HG03558 (cell line): ENCODE results near the gene CD38.
"Not testable (repeated sequence)": the region's sequence is repeated elsewhere in the genome, so short reads cannot be mapped to it uniquely, and the experiment has no call there.

Source experiments
- ATAC-seq: cut with Tn5 transposase; IDR thresholded peaks from one replicate; pipeline ENCODE4 v1.9.1; 2021; ENCODE audit warnings: moderate number of reproducible peaks; ENCODE audit not compliant: unreplicated experiment; ENCODE audit errors: extremely low read depth

Gene CD38

DNA sequence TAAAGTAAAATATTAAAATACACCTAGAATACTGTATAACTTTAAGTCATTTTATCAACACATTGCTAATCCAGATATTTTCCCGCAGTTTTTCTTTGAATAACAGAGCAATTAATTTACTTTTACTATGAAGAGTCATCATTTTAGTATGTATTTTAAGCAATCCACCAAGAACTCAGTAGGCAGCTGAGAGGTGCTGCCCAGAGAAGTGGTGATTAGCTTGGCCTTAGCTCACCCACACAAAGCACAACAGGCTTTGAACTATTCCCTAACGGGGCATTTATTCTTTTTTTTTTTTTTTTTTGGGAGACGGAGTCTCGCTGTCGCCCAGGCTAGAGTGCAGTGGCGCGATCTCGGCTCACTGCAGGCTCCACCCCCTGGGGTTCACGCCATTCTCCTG, 74.4 kb downstream of the CD38 start:
- no peak for ATAC-seq

DNA sequence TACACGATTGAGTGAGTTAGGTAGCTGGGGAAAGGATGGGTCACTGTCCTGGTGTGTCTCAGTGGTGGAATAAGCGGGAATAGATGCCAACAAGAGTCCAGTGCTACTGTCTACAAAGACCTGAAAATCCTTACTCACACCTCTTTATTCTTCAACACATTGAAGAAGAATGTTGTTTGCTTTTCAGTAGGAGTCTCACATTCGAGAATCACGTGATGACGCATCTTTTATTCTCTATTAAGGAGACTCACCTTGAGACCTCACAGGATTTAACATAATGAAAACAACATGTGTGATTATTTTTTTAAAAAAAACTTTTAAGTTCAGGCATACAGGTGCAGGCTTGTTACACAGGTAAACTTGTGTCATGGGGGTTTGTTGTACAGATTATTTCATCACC, 75.2 kb downstream of the CD38 start:
- no peak for ATAC-seq

DNA sequence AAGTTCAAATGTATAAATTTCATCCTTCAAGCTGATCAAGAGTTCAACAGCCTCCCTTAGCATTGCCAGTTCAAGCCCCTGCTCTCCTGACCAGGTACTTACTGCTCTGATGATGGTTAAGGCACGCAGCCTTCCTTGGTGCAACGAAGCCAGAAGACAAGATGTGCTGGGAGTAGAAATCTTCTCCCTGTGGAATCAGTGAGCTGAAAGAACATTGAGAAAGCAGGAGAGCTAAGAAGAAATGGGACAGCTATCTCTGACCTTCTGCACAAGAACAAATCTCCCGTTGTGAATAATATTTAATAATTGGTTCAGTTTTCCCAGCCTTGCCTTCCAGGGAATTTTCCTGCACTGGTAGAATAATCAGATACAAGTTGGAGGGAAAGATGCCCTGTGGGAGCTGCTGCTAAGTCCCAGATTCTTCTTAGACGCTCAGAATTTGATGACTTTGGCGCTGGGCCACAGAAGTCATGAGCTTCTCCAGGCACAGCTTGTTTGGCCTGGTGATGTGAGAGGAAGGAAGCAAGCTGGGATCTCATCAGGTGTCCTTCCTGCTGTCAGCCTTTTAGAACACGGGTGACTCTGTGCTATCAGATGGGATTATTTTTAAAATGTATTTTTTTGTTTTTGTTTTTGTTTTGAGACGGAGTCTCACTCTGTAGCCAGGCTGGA, 77.8 kb downstream of the CD38 start:
- ATAC-seq: no peak

DNA sequence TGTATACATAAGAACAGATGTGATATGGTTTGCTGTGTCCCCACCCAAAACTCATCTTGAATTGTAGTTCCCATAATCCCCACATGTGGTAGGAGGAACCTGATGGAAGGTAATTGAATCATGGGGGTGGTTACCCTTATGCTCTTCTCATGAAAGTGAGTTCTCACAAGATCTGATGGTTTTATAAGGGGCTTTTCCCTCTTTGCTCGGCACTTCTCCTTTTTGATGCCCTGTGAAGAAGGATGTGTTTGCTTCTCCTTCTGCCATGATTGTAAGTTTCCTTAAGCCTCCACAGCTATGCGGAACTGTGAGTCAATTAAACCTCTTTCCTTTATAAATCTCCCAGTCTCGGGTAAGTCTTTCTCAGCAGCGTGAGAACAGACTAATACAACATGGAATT, 83.1 kb downstream of the CD38 start:
- not testable (repeated sequence) for ATAC-seq

DNA sequence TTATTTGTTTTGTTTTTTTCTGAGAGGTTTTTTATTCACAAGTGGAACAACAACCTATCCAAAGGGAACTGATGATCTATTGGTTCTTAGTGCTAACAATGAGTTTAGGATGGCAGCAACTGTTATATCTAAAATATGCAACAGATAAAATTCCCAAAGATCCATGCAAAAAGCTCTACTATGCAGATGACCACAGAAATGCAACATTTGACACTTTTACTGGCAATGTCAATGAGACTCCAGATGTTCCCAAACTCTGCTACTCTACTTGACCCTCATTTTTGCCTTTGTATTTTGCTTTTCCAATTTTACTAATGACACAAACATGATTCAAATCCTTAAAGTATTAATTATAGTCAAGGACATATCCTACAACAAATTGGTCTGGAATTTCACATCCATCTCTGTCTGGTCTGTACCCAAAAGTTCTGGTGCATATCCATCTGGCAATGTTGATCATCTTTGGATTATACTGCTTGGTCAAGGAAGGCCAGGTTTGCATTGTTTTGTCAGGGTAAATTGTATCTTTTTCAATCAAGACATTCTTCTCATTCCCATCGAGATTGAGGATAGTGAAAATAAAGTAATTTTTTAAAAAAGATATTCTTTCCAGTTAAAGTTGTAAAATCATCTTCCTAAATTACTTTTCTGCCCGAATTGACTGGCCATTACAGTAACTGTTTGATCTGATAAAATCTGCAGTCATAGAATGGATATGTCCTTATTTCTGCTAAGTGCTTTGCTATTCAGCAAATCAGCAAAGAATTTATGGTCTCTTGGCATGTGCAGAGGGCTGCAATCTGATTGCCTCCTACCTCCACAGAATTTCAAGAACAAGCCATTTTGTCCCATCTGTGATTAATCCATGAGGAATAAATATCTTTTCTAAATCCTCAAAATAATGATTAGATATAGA, 86.8 kb downstream of the CD38 start:
- no peak for ATAC-seq

DNA sequence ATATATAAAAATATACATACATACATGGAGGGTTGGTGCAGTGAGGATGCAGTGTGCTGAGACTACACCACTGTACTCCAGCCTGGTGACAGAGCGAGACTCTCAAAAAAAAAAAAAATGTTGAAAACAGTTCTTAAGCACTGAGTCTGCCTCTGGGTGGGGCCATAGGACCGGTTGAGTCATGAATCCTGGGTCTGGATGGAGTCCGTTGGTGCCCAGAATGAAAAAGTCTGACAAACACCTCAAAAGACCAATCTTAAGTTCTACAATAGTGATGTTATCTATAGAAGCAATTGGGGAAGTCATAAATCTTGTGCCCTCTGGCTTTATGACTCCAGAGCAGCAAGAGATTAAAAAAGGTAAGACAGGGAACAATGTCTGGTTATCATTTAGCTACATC, 90.0 kb downstream of the CD38 start:
- ATAC-seq: no peak

DNA sequence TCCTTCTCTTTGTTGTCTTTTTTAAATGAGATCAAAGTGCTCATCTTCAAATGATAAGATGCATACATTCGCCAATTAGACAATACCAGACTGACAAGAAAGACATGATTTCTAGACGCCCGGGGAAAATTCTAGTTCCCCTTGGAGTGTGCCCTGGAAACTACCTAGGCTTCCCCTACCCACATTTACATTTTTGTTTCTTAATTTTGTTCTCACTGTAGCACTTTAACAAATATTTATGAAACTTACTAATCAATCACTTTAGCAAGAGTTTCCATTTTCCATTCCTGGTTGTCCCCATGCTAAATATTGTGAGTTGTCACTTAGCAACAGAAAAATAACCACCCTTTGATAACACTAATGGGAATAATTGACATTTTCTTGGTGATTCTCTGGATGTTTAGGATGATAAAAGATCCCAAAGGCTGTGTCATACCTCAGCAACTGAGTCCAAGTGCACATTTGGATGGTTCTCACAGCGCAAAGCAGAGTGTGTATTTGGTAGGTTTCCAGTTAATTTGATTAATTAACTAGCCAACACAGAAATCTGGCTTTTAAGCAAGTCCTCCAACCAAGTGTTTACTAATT, 90.8 kb downstream of the CD38 start:
- ATAC-seq: no peak

DNA sequence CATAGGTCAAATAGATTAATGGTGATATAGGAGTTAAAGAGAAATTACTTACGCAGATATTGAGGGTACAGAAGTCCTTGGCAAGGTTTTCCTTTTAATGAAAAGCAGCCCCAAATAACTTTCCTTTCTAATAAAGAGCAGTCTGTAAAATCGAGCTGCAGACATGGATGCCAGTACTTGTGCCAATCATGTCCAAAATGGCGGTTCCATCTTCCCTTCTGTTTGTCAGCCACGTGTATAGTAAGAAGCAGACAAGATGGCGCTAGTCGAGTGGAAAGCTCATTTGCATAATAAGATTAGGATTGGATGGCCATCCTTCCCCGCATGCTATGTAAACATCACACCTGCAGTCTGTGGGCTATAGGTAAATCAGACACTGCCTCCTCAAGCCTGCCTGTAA, 92.0 kb downstream of the CD38 start:
- no peak for ATAC-seq

DNA sequence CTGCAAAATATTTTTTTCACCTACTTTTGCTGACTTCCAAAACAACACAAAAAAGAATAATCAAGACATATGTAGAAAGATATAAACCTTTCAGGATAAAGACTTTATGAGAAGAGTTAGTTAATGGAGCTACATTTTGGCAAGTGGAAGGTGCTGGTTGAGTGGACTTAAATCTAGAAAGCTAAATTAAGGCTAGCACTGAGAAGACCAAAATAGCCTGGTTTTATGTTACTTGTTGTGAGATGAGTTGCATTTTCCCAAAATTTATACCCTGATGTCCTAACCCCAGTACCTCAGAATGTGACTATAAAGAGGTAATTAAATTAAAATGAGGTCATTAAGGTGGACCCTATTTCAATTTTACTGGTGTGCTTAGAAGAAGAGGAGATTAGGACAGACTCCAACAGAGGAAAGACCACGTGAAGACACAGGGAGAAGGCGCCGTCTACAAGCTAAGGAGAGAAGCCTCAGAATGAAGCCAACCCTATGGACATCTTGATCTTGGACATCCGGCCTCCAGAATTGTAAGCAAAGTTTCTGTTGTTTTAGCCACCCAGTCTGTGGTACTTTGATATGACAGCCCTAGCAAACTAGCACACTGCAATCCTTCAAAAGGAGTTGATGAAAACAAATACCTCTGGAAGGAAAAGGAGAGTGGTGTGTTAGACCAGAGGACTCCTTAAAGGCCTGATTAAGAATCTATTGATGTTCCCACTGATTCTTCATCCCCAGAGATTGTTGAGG, 93.0 kb downstream of the CD38 start:
- no peak for ATAC-seq

DNA sequence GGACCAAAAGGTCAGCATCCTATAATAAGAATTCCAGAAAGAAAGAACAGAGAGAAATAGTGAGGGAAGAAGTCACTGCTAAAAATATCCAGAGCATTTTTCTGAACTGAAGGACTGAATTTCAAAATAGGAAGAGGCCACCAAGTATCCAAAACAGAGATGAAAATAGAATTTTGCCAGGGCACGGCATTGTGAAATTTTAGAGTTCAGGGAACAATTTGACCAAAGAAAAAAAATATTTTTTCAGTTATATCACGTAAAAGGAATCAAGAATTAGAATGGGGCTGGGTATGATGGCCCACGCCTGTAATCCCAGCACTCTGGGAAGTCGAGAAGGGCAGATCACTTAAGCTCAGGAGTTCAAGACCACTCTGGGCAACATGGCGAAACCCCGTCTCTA, 95.0 kb downstream of the CD38 start:
- no peak for ATAC-seq

DNA sequence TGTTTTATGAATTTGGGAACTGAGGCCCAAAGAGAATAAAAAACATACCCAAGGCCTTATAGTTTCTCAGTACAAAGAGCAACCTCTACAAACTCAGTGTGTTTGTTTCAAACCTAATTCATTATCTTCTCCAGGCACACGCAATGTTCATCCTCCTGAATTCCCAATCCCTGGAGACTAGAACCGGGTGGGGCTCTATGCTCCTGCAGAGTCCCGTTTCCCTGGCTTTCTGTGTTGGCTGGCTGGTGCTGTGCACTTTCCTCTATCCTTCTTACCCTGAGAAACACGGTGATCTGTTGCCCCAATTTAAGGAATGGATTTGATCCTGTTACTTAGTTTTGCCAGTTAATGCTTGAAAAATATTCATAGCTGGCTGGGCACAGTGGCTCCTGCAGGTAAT, 96.5 kb downstream of the CD38 start:
- ATAC-seq: no peak

DNA sequence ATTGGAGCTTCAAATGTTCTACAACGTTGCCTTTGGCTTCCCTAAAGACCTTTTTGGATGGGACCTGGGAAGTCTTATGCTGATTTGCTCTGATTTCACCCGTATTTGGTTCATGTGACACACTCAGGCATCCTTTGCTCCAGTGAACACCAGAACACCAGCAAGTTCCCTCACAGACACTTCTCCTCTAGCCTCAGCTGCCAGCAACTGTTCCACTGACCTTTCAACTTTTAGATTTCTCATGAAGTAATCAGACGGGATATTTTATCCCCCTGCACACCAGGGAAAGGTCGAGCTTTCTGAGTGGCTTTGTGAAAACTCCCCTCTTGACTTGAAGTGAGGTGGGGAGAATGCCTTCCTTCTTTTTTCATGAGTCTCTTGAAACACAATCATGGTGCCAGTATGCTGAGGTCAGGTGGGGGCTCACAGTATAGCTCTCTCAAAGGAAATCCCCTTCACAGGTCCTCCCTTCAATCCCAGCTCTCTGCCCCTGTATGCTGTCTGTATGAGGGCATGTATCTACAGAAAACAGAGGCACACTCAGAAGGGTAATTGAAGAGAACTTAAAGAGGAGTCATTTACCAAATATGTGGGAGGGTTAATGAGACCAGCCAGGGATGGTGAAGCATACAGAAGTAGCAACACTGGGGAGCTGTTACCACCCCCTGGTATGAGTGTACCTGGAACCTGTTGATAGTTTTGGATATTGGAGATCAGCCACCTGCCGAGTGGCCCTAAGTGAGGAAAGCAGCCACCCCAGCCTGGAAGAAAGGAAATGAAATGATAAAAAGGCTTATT, 97.7 kb downstream of the CD38 start:
- ATAC-seq: no peak

DNA sequence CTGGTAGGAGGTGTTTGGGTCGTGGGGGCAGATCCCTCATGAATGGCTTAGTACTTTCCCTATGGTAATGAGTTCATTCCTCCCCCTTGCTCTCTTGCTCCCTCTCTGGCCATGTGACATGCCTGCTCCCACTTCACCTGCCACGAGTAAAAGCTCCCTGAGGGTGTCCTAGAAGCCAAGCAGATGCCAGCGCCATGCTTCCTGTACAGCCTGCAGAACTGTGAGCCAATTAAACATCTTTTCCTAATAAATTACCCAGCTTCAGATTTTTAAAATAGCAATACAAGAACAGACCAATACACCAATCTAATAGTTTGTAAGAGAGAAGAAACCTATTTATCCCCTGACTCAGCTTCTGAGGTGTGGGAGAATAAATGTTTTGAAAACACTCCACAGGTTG, 99.9 kb downstream of the CD38 start:
- no peak for ATAC-seq

DNA sequence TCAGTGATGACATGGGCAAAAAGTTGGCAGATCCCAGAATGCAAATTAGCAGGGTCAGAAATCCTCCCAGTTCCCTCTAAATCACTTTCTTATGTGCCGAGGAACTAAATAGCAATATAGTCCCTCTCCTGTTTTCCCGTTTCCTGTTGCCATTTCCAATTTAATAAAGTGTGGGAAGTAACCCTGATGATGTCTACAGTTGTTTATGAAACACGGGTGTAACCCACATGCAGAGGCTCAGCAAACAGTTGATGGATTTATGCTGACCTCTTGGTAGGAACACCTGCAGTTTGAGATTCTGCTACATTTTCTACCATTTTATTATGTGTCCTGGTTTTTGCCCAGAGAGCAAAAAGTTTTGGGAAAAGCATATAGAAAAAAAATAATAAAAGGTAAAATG, 103.7 kb downstream of the CD38 start:
- ATAC-seq: no peak

DNA sequence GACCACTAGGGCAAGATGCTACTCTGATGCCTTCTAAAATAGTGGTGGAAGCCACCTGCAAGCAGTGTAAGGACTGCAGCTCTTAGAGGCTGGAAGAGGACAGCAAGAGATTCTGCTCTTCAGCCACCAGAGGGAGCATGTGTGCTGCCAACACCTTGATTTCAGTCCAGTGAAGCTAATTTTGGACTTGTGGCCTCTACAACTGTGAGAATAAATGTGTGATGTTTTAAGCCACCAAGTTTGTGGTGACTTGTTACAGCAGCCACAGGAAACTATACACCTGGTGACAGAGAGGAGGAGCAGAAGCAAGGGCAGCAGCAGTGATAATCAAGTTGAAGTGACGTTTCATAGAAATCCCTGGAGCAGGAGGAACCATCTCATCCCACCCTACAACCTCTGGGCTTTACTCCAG, 104.6 kb downstream of the CD38 start:
- peak; percentile 89 for ATAC-seq

DNA sequence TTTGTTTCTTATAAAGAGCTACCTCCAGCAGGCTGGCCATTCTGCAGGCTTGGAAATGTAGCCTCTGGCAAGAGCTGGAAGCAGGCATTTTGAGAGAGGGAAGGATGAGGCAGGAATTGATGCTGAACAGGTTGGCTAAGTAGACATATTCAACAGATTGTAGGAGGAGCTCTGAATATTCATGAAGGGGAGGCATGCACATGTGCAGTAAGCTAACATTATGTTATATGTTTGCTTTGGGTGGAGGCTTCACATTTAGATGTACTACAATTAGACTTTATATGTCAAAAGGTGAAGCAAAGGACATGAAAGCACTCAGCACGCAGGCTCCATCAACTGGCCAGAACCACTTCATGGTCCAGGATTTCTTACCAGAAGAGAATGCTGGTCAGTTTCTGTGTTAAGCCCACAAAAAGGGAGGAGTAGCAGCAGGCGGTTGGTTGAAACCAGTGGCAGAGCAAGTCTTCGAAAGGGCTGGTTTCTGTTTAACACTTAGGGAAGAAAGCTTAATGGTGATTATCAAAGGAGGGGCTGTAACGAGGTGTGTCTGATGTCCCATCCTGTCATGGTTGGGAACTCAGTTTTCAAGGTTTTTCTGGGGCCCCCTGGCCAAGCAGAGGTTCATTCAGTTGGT, 105.6 kb downstream of the CD38 start:
- no peak for ATAC-seq

DNA sequence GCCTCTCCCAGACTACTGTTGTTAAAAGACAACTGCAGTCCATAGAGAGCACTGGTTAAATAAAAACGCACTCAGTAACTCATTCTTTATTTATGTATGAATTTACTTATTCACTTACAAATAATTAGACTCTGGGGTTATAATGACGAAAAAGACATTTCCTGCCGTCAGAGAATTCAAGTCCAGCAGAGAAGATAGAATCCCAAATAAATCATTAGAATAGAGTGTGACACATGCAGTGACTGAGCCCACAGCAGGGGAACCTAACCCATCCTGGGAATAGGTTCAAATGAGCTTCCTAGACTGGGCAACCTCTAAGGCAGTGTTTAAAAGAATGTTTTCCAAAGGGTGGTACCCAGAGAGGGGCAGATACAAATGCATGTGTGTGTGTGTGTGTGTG, 106.5 kb downstream of the CD38 start:
- no peak for ATAC-seq

DNA sequence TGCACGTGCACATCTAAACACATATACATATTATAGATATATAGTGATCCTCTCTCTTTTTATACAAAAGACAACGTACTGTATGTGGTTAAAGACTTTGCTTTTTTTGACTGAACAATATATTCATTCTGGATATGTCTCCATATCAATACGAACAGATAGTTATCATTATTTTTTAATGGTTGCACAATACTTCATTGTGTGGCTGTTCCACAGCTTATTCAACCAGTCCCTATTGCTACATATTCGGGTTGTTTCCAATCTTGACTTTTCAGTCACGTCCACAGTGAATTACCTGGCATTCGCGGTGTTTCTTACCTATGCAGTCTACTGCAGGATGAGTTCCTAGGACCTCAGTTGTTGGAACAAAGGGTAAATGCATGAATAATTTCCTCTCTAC, 107.3 kb downstream of the CD38 start:
- no peak for ATAC-seq

DNA sequence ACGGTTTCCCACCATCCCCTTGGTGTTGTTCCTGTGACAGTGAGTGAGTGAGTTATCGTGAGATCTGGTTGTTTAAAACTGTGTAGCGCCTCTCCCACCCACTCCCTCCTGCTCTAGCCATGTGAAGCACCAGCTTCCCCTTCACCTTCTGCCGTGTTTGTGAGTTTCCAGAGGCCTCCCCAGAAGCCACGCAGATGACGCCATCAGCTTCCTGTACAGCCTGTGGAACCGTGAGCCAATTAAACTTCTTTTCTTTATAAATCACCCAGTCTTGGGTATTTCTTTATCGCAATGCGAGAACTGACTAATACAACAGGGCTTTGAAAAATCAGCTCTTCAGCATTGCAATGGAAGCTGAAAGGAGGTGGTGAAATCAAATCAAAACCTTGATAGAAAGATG, 110.4 kb downstream of the CD38 start:
- no peak for ATAC-seq
